ENCODE results near the gene IQSEC3.
"Not testable (repeated sequence)": the region's sequence is repeated elsewhere in the genome, so short reads cannot be mapped to it uniquely, and the experiment has no call there.

The IQSEC3 gene

GRCh38 chr12:56683-57346, 9.8 kb upstream of the IQSEC3 start:
- no peak for DNase-seq
- H3K4me1 ChIP-seq (ENCODE audit: low read length), result no peaks in the 10 kb centered on the region
- H3K9ac ChIP-seq (ENCODE audit: low read length), result no peak overlapping the region
- no peak overlapping the region for H3K4me3 ChIP-seq (ENCODE audit: low read length)
- H3K4me2 ChIP-seq (ENCODE audit: low read depth, low read length), result no peak overlapping the region
- H3K9me2 ChIP-seq (replicated peaks; ENCODE audit: insufficient read depth, low read length), result no peaks in the 10 kb centered on the region
- no peak overlapping the region for H2AFZ ChIP-seq (ENCODE audit: low read length)
- no peaks in the 10 kb centered on the region for H4K20me1 ChIP-seq (ENCODE audit: insufficient read depth, low read length)
- H3F3A ChIP-seq (ENCODE audit: insufficient read depth, low read length), result no peaks in the 10 kb centered on the region
- H3K36me3 ChIP-seq (replicated peaks; ENCODE audit: insufficient read depth, low read length), result no peaks in the 10 kb centered on the region
- no peak overlapping the region for H3K27ac ChIP-seq (ENCODE audit: low read length)
- no peaks in the 10 kb centered on the region for H3K9me3 ChIP-seq (replicated peaks; ENCODE audit: insufficient read depth, low read length)
- TF ChIP-seq EZH2 (optimal IDR thresholded peaks at IDR 0.05; ENCODE audit: low read depth, low read length) (no peak), CTCF (IDR thresholded peaks at IDR 0.05; ENCODE audit: low read length) (no peak), EZH2phosphoT487 (IDR thresholded peaks at IDR 0.05; ENCODE audit: low read length) (no peak)
- H3K79me2 ChIP-seq (ENCODE audit: low read length), result no peaks in the 10 kb centered on the region
- peaks cover 79% of the 10 kb centered on the region for H3K27me3 ChIP-seq (replicated peaks; ENCODE audit: insufficient read depth, low read length)

- Histone ChIP-seq H3K9me3 (replicated peaks; ENCODE audit: insufficient read depth, low read length) (no peaks in the 10 kb centered on the region), H3K27ac (ENCODE audit: low read length) (no peak overlapping the region), H3K27me3 (replicated peaks; ENCODE audit: insufficient read depth, low read length) (peaks cover 73% of the 10 kb centered on the region), H4K20me1 (ENCODE audit: insufficient read depth, low read length) (no peaks in the 10 kb centered on the region), H3K9me2 (replicated peaks; ENCODE audit: insufficient read depth, low read length) (no peaks in the 10 kb centered on the region), H3K4me3 (ENCODE audit: low read length) (no peak overlapping the region), H2AFZ (ENCODE audit: low read length) (no peak overlapping the region), H3F3A (ENCODE audit: insufficient read depth, low read length) (no peaks in the 10 kb centered on the region), H3K79me2 (ENCODE audit: low read length) (no peaks in the 10 kb centered on the region), H3K4me1 (ENCODE audit: low read length) (no peaks in the 10 kb centered on the region), H3K36me3 (replicated peaks; ENCODE audit: insufficient read depth, low read length) (no peaks in the 10 kb centered on the region), H3K4me2 (ENCODE audit: low read depth, low read length) (no peak overlapping the region), H3K9ac (ENCODE audit: low read length) (no peak overlapping the region)
- no peak for DNase-seq
- no peak for TF ChIP-seq EZH2phosphoT487 (IDR thresholded peaks at IDR 0.05; ENCODE audit: low read length)
- no peak for TF ChIP-seq EZH2 (optimal IDR thresholded peaks at IDR 0.05; ENCODE audit: low read depth, low read length)
- TF ChIP-seq CTCF (IDR thresholded peaks at IDR 0.05; ENCODE audit: low read length), result no peak
Measured at GRCh38 chr12:57539-57938, 9.0 kb upstream of the IQSEC3 start.

- H3K27ac ChIP-seq (ENCODE audit: low read length), result no peak overlapping the region
- peaks cover 65% of the 10 kb centered on the region for H3K27me3 ChIP-seq (replicated peaks; ENCODE audit: insufficient read depth, low read length)
- no peak for DNase-seq
- no peaks in the 10 kb centered on the region for H3K79me2 ChIP-seq (ENCODE audit: low read length)
- H2AFZ ChIP-seq (ENCODE audit: low read length), result no peak overlapping the region
- H3K4me1 ChIP-seq (ENCODE audit: low read length), result no peaks in the 10 kb centered on the region
- H3K9ac ChIP-seq (ENCODE audit: low read length), result no peak overlapping the region
- H3F3A ChIP-seq (ENCODE audit: insufficient read depth, low read length), result no peaks in the 10 kb centered on the region
- no peaks in the 10 kb centered on the region for H4K20me1 ChIP-seq (ENCODE audit: insufficient read depth, low read length)
- H3K9me2 ChIP-seq (replicated peaks; ENCODE audit: insufficient read depth, low read length), result no peaks in the 10 kb centered on the region
- no peak overlapping the region for H3K4me3 ChIP-seq (ENCODE audit: low read length)
- no peaks in the 10 kb centered on the region for H3K9me3 ChIP-seq (replicated peaks; ENCODE audit: insufficient read depth, low read length)
- TF ChIP-seq EZH2 (optimal IDR thresholded peaks at IDR 0.05; ENCODE audit: low read depth, low read length) (no peak), CTCF (IDR thresholded peaks at IDR 0.05; ENCODE audit: low read length) (no peak)
- H3K36me3 ChIP-seq (replicated peaks; ENCODE audit: insufficient read depth, low read length), result no peaks in the 10 kb centered on the region
- H3K4me2 ChIP-seq (ENCODE audit: low read depth, low read length), result no peak overlapping the region
Measured at GRCh38 chr12:58832-59231, 7.7 kb upstream of the IQSEC3 start.

- not testable (repeated sequence) for H3K4me1 ChIP-seq (ENCODE audit: low read length); H3K4me3 ChIP-seq (ENCODE audit: low read length); H4K20me1 ChIP-seq (ENCODE audit: insufficient read depth, low read length); H3K9ac ChIP-seq (ENCODE audit: low read length); H3F3A ChIP-seq (ENCODE audit: insufficient read depth, low read length); H3K79me2 ChIP-seq (ENCODE audit: low read length); H3K27ac ChIP-seq (ENCODE audit: low read length); DNase-seq; H3K4me2 ChIP-seq (ENCODE audit: low read depth, low read length); H3K9me3 ChIP-seq (replicated peaks; ENCODE audit: insufficient read depth, low read length); H2AFZ ChIP-seq (ENCODE audit: low read length); H3K9me2 ChIP-seq (replicated peaks; ENCODE audit: insufficient read depth, low read length); H3K36me3 ChIP-seq (replicated peaks; ENCODE audit: insufficient read depth, low read length)
- peaks cover 44% of the 10 kb centered on the region for H3K27me3 ChIP-seq (replicated peaks; ENCODE audit: insufficient read depth, low read length)
Measured at GRCh38 chr12:61845-62244, 4.7 kb upstream of the IQSEC3 start.

- not testable (repeated sequence) for H3K9ac ChIP-seq (ENCODE audit: low read length); DNase-seq; H3K4me1 ChIP-seq (ENCODE audit: low read length); H3K36me3 ChIP-seq (replicated peaks; ENCODE audit: insufficient read depth, low read length); H4K20me1 ChIP-seq (ENCODE audit: insufficient read depth, low read length); H3K4me2 ChIP-seq (ENCODE audit: low read depth, low read length); H3K4me3 ChIP-seq (ENCODE audit: low read length); H3K79me2 ChIP-seq (ENCODE audit: low read length); H3K9me2 ChIP-seq (replicated peaks; ENCODE audit: insufficient read depth, low read length); H3F3A ChIP-seq (ENCODE audit: insufficient read depth, low read length); H3K9me3 ChIP-seq (replicated peaks; ENCODE audit: insufficient read depth, low read length); H3K27ac ChIP-seq (ENCODE audit: low read length); H2AFZ ChIP-seq (ENCODE audit: low read length)
- peaks cover 21% of the 10 kb centered on the region for H3K27me3 ChIP-seq (replicated peaks; ENCODE audit: insufficient read depth, low read length)
Measured at GRCh38 chr12:65491-66063, 990 bp upstream of the IQSEC3 start.
